Calu3 (cell line): ENCODE measurements around the gene BMP6. TPM values are rescaled to one million over a fixed set of nuclear protein-coding genes. Genes with fewer than 3 reads are reported as not detected.
"Not testable (repeated sequence)": the region's sequence is repeated elsewhere in the genome, so short reads cannot be mapped to it uniquely, and the experiment has no call there.

Experiments used
- BruUV-seq: library from RNA; stranded (reverse); fragments of 400-500 nt; replicated peaks from 2 replicates; lab custom pipeline; 2021; lab: Mats Ljungman, UMichigan
- CTCF ChIA-PET: fragments of 300-600 bp; sonication (Branson Sonifier 250); formaldehyde crosslinking; loops from one replicate; lab custom pipeline; 2022; ENCODE audit warnings: antibody characterized with exemption; lab: Charles Lee
- DNase-seq: peaks from one replicate; pipeline ENCODE4 v3.0.0; 2022
- H3K27ac Mint-ChIP-seq: one replicate; pipeline ENCODE4 v1.8.0; 2022; ENCODE audit warnings: mixed read lengths; ENCODE audit not compliant: unreplicated experiment
- H3K27me3 Mint-ChIP-seq: one replicate; pipeline ENCODE4 v1.8.0; 2022; ENCODE audit warnings: mixed read lengths; ENCODE audit not compliant: unreplicated experiment
- H3K36me3 Mint-ChIP-seq: one replicate; pipeline ENCODE4 v1.8.0; 2022; ENCODE audit warnings: mild to moderate bottlenecking, moderate library complexity, mixed read lengths; ENCODE audit not compliant: insufficient read depth, unreplicated experiment
- H3K4me1 Mint-ChIP-seq: one replicate; pipeline ENCODE4 v1.8.0; 2022; ENCODE audit warnings: mild to moderate bottlenecking, low read depth, mixed read lengths; ENCODE audit not compliant: unreplicated experiment
- H3K4me3 Mint-ChIP-seq: one replicate; pipeline ENCODE4 v1.8.0; 2022; ENCODE audit warnings: mild to moderate bottlenecking, low read depth, moderate library complexity, mixed read lengths; ENCODE audit not compliant: unreplicated experiment
- H3K9me3 Mint-ChIP-seq: one replicate; pipeline ENCODE4 v1.8.0; 2022; ENCODE audit warnings: low read depth, mixed read lengths; ENCODE audit not compliant: unreplicated experiment
- intact Hi-C: fragments of 100-400 bp; cut with micrococcal nuclease; formaldehyde crosslinking; loops from one replicate; pipeline ENCODE4 v1.10.0; 2022; ENCODE audit not compliant: unreplicated experiment
- total RNA-seq: library from RNA; stranded (reverse); gene quantifications from 2 replicates; pipeline ENCODE4 v1.2.3, GENCODE V29; 2022
- TF ChIP-seq, protein P1 (sequence below): fragments of 200-600 bp; IDR thresholded peaks from one replicate; pipeline ENCODE4 v1.8.0; 2022; ENCODE audit warnings: antibody characterized with exemption; ENCODE audit not compliant: unreplicated experiment

Gene BMP6
- total RNA-seq, 1 experiment from 2014 or later, result 0.17 TPM

GRCh38 chr6:7895125-7895423, 169.2 kb downstream of the BMP6 start:
- no peak for DNase-seq
- BruUV-seq, result no TSS peak
- no peak overlapping the region for H3K4me3 Mint-ChIP-seq
- H3K9me3 Mint-ChIP-seq, result no peaks in the 10 kb centered on the region
- H3K4me1 Mint-ChIP-seq, result no peaks in the 10 kb centered on the region
- H3K36me3 Mint-ChIP-seq, result peaks cover 14% of the 10 kb centered on the region
- intact Hi-C loops, result loop anchor here (5.0 kb wide), 2 partner anchors 97 to 167 kb away; partner anchors contain the start of gene BLOC1S5
- CTCF ChIA-PET, result no interaction called here
- H3K27ac Mint-ChIP-seq, result no peak overlapping the region
- no peaks in the 10 kb centered on the region for H3K27me3 Mint-ChIP-seq
- TF ChIP-seq, protein P1, sequence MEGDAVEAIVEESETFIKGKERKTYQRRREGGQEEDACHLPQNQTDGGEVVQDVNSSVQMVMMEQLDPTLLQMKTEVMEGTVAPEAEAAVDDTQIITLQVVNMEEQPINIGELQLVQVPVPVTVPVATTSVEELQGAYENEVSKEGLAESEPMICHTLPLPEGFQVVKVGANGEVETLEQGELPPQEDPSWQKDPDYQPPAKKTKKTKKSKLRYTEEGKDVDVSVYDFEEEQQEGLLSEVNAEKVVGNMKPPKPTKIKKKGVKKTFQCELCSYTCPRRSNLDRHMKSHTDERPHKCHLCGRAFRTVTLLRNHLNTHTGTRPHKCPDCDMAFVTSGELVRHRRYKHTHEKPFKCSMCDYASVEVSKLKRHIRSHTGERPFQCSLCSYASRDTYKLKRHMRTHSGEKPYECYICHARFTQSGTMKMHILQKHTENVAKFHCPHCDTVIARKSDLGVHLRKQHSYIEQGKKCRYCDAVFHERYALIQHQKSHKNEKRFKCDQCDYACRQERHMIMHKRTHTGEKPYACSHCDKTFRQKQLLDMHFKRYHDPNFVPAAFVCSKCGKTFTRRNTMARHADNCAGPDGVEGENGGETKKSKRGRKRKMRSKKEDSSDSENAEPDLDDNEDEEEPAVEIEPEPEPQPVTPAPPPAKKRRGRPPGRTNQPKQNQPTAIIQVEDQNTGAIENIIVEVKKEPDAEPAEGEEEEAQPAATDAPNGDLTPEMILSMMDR, result no peak

DNA sequence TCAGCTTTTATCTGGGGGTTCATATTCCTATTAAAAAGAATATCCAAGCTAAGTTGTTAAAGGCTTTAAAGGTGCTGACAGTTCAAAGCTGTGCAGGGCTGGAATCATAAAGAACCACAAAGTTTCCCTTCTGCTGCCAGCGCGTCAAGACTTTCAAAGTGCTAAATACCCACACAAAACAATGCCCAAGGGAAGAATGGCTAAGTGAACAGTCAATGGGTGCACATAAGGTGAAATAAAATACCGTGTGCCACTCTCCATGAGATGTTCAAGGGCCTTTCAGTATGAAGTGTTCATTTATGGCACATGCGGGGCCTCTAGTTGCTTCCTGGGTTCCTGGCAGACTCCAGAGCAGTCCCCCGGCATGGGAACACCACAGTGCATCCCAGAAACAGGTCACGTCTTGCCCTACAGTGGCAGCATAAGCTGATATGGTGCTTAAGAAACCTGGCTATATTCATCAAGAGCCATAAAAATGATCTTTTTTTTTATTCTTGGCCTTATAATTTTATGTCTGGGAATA, 170.6 kb downstream of the BMP6 start:
- TF ChIP-seq, protein P1, result no peak
- H3K27ac Mint-ChIP-seq, result no peak overlapping the region
- H3K4me1 Mint-ChIP-seq, result no peaks in the 10 kb centered on the region
- CTCF ChIA-PET, result no interaction called here
- intact Hi-C loops, result loop anchor here (5.0 kb wide), 2 partner anchors 96 to 166 kb away; partner anchors contain the start of gene BLOC1S5
- no peaks in the 10 kb centered on the region for H3K9me3 Mint-ChIP-seq
- BruUV-seq, result no TSS peak
- no peaks in the 10 kb centered on the region for H3K27me3 Mint-ChIP-seq
- DNase-seq, result no peak
- no peak overlapping the region for H3K4me3 Mint-ChIP-seq
- peaks cover 14% of the 10 kb centered on the region for H3K36me3 Mint-ChIP-seq

- Mint-ChIP-seq H3K4me3 (no peak overlapping the region), H3K4me1 (no peaks in the 10 kb centered on the region), H3K27ac (no peak overlapping the region), H3K27me3 (no peaks in the 10 kb centered on the region), H3K9me3 (no peaks in the 10 kb centered on the region), H3K36me3 (peaks cover 14% of the 10 kb centered on the region)
- intact Hi-C loops, result loop anchor here (5.0 kb wide), 2 partner anchors 95 to 165 kb away; partner anchors contain the start of gene BLOC1S5
- no TSS peak for BruUV-seq
- CTCF ChIA-PET, result no interaction called here
- TF ChIP-seq, protein P1, result no peak
- DNase-seq, result no peak
These were observed 171.7 kb downstream of the BMP6 start for GRCh38 chr6:7897461-7898192.

DNA sequence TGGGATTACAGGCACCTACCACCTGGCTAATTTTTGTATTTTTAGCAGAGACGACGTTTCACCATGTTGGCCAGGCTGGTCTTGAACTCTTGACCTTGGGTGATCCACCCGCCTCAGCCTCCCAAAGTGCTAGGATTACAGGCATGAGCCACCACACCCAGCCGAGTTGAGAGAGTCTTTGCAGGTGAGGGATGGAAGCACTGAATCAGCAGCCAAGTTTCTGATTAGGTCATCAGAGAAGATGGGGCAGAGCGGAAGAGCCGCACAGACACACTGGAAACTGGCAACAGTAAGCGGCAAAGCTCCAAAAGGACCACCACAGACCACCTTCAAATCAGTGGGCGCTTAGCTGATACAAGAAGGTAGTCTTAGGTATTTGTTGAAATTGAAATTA, 172.3 kb downstream of the BMP6 start:
- CTCF ChIA-PET, DNase-seq, H3K27me3 Mint-ChIP-seq, H3K4me3 Mint-ChIP-seq, H3K27ac Mint-ChIP-seq, H3K9me3 Mint-ChIP-seq, BruUV-seq, H3K4me1 Mint-ChIP-seq: not testable (repeated sequence)
- intact Hi-C loops, result loop anchor here (5.0 kb wide), 2 partner anchors 94 to 164 kb away; partner anchors contain the start of gene BLOC1S5
- H3K36me3 Mint-ChIP-seq, result peaks cover 14% of the 10 kb centered on the region
